GM21717 (cell line): Measurements from ENCODE around the gene PCBD1.

ENCODE experiments used
- ATAC-seq: cut with Tn5 transposase; IDR thresholded peaks from one replicate; pipeline ENCODE4 v1.9.1; 2021; ENCODE audit warnings: mild to moderate bottlenecking, moderate library complexity; ENCODE audit not compliant: unreplicated experiment

Gene PCBD1

GRCh38 chr10:70840836-70841235 is 47.5 kb downstream of the PCBD1 start:
- ATAC-seq = no peak

- no peak for ATAC-seq
Observed at GRCh38 chr10:70838270-70838805, 50.0 kb downstream of the PCBD1 start.

- no peak for ATAC-seq
Observed at GRCh38 chr10:70837660-70838059, 50.7 kb downstream of the PCBD1 start.

- ATAC-seq = no peak
Observed at GRCh38 chr10:70836319-70836718, 52.0 kb downstream of the PCBD1 start.

GRCh38 chr10:70834441-70835151 is 53.8 kb downstream of the PCBD1 start:
- no peak for ATAC-seq

- no peak for ATAC-seq
Observed at GRCh38 chr10:70834021-70834420, 54.3 kb downstream of the PCBD1 start.

GRCh38 chr10:70833601-70834000 is 54.8 kb downstream of the PCBD1 start:
- ATAC-seq = no peak
